K562 (cell line): ENCODE measurements around the gene OSCP1. TPM values are rescaled to one million over a fixed set of nuclear protein-coding genes. Genes with fewer than 3 reads are reported as not detected.

Experiments
- BHLHE40 ChIP-seq: IDR thresholded peaks from 2 replicates; pipeline ENCODE4 v1.6.1; 2011; ENCODE audit warnings: low read length, improper control_type of control experiment
- CEBPZ ChIP-seq: fragments of 150-350 bp; IDR thresholded peaks from 2 replicates; pipeline ENCODE4 v1.6.1; 2014; ENCODE audit warnings: low read depth, mild to moderate bottlenecking, low read length, borderline replicate concordance
- CHD1 ChIP-seq: fragments of 200-600 bp; sonication (generic); IDR thresholded peaks from one replicate; pipeline ENCODE4 v1.6.1; 2012; ENCODE audit warnings: mild to moderate bottlenecking, moderate library complexity, low read length, inconsistent platforms
- DEAF1 ChIP-seq: fragments of 450-650 bp; formaldehyde crosslinking; IDR thresholded peaks from 2 replicates; pipeline ENCODE4 v1.4.0; 2020; ENCODE audit warnings: mild to moderate bottlenecking, moderate library complexity
- HDAC3 ChIP-seq: fragments of 450-650 bp; IDR thresholded peaks from 2 replicates; pipeline ENCODE4 v1.6.1; 2018; ENCODE audit warnings: borderline replicate concordance, mild to moderate bottlenecking, moderate library complexity; ENCODE audit not compliant: partially characterized antibody
- MAX ChIP-seq: sonication (generic); formaldehyde crosslinking; IDR thresholded peaks from 2 replicates; pipeline ENCODE4 v1.9.0; 2022; ENCODE audit warnings: mild to moderate bottlenecking, missing genetic modification reagents
- NFXL1 ChIP-seq: fragments of 450-650 bp; formaldehyde crosslinking; IDR thresholded peaks from 2 replicates; pipeline ENCODE4 v1.4.0; 2021; ENCODE audit warnings: mild to moderate bottlenecking
- TSC22D4 ChIP-seq: fragments of 450-650 bp; IDR thresholded peaks from 2 replicates; pipeline ENCODE4 v1.6.1; 2016; ENCODE audit warnings: missing genetic modification characterization, missing biosample characterization, control low read depth
- USF1 ChIP-seq: sonication (generic); formaldehyde crosslinking; IDR thresholded peaks from 2 replicates; pipeline ENCODE4 v1.9.0; 2022; ENCODE audit warnings: mild to moderate bottlenecking, missing genetic modification reagents
- ZBTB12 ChIP-seq: fragments of 250-450 bp; sonication (Bioruptor Pico); IDR thresholded peaks from 2 replicates; pipeline ENCODE4 v1.4.0; 2020
- ZNF165 ChIP-seq: fragments of 250-450 bp; sonication (Bioruptor Pico); IDR thresholded peaks from 2 replicates; pipeline ENCODE4 v1.4.0; 2020; ENCODE audit warnings: borderline replicate concordance
- ZNF655 ChIP-seq: fragments of 250-450 bp; sonication (Bioruptor Pico); IDR thresholded peaks from 2 replicates; pipeline ENCODE4 v1.5.0; 2021
- polyA plus RNA-seq, 8 experiments: library from polyadenylated mRNA; depleted of rRNA in 4 of 8; stranded (reverse) in 5 of 8; unstranded in 3 of 8; fragments of >200 nt; fragmentation: Nextera tagmentation in 2 of 8; fragmentation: Illumina TruSeq in 1 of 8; extraction: Ambion mirVana in 2 of 8; extraction: Trizol in 1 of 8; gene quantifications; 2 replicates each; pipeline versions ENCODE4 v1.2.1 to v1.2.3, GENCODE V29; 2011 to 2014; ENCODE audit warnings: inconsistent platforms in 1 of 8, missing spikeins in 1 of 8
- total RNA-seq, 7 experiments: library from RNA; depleted of rRNA in 6 of 7; stranded (reverse); fragments of >200 nt in 6 of 7; fragmentation: Illumina TruSeq in 2 of 7; extraction: Trizol in 2 of 7; gene quantifications; 2 replicates each; pipeline versions ENCODE4 v1.2.1 to v1.2.3, GENCODE V29; 2011 to 2021; ENCODE audit warnings: low replicate concordance in 1 of 7
- TF ChIP-seq, protein P1 (sequence below), 2 experiments: fragments of 450-650 bp in 1 of 2; sonication (generic) in 1 of 2; formaldehyde crosslinking in 1 of 2; IDR thresholded peaks in 1 of 2; conservative IDR thresholded peaks in 1 of 2; 2 replicates each; pipeline versions ENCODE4 v1.6.1 to v1.8.1; 2016 to 2023; ENCODE audit warnings: mild to moderate bottlenecking in 2 of 2, moderate library complexity in 2 of 2, inconsistent platforms in 1 of 2, missing genetic modification reagents in 1 of 2
- TF ChIP-seq, protein P2 (sequence below): fragments of 450-650 bp; formaldehyde crosslinking; IDR thresholded peaks from 2 replicates; pipeline ENCODE4 v1.4.0; 2020; ENCODE audit warnings: mild to moderate bottlenecking, mixed read lengths

Gene OSCP1
- total and polyA plus RNA-seq, 9 of the 15 experiments (the other 6 are each of a cell fraction or from before 2014, with no cell fraction given): 0.15 to 0.40 (median 0.33) TPM; not detected in 5

DNA sequence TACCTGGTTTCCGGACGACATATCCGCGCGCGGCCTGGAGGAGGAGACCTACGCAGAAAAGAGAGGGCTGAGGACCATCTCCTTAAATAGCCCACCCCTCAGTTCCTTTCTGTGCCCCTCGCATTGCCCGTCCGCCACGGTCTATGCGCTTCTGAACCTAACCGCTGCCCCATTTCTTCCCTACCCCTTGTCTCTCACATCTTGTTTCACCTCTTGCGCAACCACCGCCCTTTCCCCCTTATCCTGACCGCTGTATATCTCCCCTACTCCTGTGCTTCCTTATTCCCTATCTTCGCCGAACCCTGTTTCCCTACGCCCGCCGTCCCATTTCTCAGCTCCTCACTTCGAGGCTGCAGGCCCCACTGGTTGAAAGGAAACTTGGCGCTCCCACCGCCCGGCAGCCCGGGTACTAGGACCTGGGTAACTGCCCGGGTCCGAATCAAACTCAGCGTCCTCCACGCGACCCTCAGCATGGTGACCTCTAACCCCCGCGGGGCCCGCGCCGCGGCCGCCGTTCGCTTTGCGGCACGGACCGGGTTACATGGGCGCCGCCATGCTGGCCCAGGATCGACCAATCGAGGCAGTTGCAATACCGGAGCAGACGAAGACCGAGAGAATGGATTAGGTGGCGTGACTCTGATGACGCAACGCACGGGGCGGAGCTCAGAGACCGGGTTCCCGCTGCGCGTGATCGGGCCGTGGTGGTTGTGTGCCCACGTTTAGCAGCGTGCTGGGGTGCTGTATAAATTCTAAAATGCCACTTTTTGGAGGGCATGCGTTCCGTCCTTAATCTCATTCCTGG is 13.8 kb upstream of the OSCP1 start, which contains the start of gene MRPS15 (continued):
- TF ChIP-seq, protein P1, sequence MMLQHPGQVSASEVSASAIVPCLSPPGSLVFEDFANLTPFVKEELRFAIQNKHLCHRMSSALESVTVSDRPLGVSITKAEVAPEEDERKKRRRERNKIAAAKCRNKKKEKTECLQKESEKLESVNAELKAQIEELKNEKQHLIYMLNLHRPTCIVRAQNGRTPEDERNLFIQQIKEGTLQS (IDR thresholded peaks at IDR 0.05): peak; percentile 100
- TF ChIP-seq, protein P1 (CRISPR knock-in tag; conservative IDR thresholded peaks at IDR 0.05): peak; percentile 99
- TF ChIP-seq ZNF165 (CRISPR knock-in tag): no peak
- no peak for TF ChIP-seq NFXL1 (CRISPR knock-in tag)
- TF ChIP-seq CHD1: no peak
- no peak for TF ChIP-seq HDAC3
- no peak for TF ChIP-seq DEAF1
- TF ChIP-seq USF1 (CRISPR knock-in tag): peak; percentile 88
- TF ChIP-seq, protein P2, sequence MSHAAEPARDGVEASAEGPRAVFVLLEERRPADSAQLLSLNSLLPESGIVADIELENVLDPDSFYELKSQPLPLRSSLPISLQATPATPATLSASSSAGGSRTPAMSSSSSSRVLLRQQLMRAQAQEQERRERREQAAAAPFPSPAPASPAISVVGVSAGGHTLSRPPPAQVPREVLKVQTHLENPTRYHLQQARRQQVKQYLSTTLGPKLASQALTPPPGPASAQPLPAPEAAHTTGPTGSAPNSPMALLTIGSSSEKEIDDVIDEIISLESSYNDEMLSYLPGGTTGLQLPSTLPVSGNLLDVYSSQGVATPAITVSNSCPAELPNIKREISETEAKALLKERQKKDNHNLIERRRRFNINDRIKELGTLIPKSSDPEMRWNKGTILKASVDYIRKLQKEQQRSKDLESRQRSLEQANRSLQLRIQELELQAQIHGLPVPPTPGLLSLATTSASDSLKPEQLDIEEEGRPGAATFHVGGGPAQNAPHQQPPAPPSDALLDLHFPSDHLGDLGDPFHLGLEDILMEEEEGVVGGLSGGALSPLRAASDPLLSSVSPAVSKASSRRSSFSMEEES: peak; percentile 47; the same call in 1 of the 2 replicates
- peak; percentile 97 for TF ChIP-seq MAX
- TF ChIP-seq TSC22D4 (tag): no peak
- peak; percentile 73 for TF ChIP-seq CEBPZ
- TF ChIP-seq ZBTB12 (CRISPR knock-in tag): peak; percentile 88
- no peak for TF ChIP-seq ZNF655 (CRISPR knock-in tag)
- TF ChIP-seq BHLHE40: peak; percentile 100
